Measurements from ENCODE around the gene LLGL1.
A peak's percentile ranks its signal among the peaks of the same experiment; 100 is the strongest.
"Not testable (repeated sequence)": the region's sequence is repeated elsewhere in the genome, so short reads cannot be mapped to it uniquely, and the experiment has no call there.

The LLGL1 gene

GRCh38 chr17:18194394-18194793, 31.0 kb upstream of the LLGL1 start:
- no peak for DNase-seq (ENCODE audit: low read depth in 2 of 2, low spot score in 1 of 2)

DNA sequence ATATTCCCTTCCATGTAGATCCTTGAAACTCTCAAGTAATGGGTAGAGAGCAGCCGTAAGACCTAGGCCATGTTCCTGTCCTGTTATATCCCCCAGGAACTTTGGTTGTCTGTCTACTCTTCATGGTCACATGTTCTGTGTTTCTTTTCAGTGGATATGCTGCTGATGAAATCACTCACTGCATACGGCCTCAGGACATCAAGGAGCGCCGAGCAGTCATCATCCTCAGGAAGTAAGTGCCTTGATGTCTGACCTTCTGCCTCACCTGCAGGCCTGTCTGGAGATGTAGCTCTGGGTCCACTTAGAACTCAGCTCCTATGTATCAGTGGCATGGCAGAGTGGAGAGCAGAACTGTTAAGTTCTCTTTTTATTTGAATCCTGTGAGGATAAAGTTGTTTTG, 30.6 kb upstream of the LLGL1 start:
- DNase-seq (ENCODE audit: low read depth in 2 of 2, low spot score in 1 of 2): no peak

GRCh38 chr17:18195246-18195645, 30.2 kb upstream of the LLGL1 start:
- DNase-seq (ENCODE audit: low read depth in 2 of 2, low spot score in 1 of 2): no peak

- no peak for DNase-seq (ENCODE audit: low read depth in 2 of 2, low spot score in 1 of 2)
These were observed 27.8 kb upstream of the LLGL1 start for GRCh38 chr17:18197535-18198194.

DNA sequence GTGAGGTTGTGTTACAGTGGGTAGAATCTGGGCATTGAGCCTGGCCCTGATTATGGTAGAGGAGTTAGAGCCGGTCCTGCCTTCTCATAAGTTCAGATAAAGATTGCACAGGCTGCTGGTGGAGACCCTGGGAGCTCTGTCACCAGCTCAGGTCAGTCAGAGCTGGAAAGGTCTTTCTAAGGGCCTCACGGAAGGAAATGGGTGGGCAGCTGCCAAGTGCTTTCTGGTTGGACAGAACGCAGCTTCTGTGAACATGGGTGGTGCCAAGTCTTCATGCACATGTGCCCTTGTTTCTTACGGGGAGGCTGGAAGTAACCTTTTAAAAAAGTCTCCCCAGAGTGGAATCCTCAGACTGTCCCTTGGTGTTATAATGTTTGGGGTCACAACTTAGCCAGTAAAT, 26.9 kb upstream of the LLGL1 start:
- DNase-seq (ENCODE audit: low read depth in 2 of 2, low spot score in 1 of 2): no peak

GRCh38 chr17:18201108-18201507, 24.3 kb upstream of the LLGL1 start:
- no peak for DNase-seq (ENCODE audit: low read depth in 2 of 2, low spot score in 1 of 2)

DNA sequence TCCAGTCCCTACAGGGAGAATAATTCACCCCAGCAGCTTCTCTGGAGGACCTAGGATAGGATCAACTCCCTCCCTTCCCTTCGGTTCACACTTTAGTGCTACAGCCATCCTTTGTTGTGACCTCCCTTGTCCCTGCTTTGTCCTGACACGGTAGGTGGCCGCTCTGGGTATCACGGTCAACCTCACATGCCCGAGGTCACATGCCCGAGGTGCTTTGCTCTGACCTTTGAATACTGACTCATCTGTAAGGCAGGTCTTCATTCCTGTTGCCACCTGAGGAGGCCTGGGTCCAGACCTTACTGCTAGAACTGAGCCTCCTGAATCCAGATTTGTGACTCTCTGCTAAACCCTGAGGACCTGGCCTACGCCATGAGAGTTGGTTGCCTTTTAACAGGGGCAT, 22.1 kb upstream of the LLGL1 start:
- no peak for DNase-seq (ENCODE audit: low read depth in 2 of 2, low spot score in 1 of 2)

DNA sequence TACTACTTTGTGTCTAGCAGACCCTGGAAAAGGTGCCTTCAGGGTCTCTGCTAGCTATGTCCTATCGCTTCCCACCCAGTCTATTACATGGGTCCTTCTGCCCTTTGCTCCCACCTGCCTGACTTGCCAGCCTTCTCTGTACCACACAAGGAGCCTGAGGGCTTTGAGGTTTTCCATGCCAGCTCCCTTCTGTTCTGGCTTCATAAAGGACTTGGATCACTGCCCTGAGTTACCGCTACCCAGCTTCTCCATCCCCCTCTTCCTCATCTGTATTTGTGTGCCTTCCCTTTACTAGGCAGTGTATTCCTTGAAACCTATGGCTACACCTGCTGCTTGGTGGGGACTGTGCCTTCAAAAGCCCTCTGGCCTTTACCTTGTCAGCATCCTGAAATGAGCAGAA, 19.6 kb upstream of the LLGL1 start:
- DNase-seq (ENCODE audit: low read depth in 2 of 2, low spot score in 1 of 2): no peak

DNA sequence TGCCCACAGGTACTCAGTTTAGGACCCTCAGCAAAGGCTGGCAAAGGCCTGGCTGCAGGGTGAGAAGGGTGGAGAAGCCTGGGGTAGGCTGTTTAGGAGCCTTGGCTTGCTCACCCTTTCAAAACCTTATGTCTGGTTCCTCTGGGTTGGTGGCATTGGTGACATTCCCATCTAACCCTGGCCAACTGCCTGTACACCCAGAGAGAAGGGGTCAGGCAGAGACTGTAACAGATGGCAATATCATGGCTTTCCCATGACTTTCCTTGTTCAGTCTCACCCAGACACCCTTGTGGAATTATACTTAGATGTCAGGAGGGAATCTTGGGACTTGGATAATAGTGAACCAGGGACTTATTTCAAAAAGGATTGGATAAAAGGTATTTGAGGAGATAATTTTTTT, 18.5 kb upstream of the LLGL1 start:
- DNase-seq (ENCODE audit: low read depth in 2 of 2, low spot score in 1 of 2): no peak

DNA sequence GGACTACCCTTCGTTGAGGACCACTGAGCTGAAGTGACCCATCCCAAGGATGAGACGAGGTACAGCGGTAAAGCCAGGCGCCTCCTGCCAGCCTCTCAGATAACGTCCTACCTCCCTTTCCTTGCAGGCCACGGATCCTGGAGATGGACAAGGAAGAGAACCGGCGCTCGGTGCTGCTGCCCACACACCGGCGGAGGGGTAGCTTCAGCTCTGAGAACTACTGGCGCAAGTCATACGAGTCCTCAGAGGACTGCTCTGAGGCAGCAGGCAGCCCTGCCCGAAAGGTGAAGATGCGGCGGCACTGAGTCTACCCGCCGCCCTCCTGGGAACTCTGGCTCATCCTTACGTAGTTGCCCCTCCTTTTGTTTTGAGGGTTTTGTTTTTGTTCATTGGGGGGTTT, 17.3 kb upstream of the LLGL1 start:
- no peak for DNase-seq (ENCODE audit: low read depth in 2 of 2, low spot score in 1 of 2)

DNA sequence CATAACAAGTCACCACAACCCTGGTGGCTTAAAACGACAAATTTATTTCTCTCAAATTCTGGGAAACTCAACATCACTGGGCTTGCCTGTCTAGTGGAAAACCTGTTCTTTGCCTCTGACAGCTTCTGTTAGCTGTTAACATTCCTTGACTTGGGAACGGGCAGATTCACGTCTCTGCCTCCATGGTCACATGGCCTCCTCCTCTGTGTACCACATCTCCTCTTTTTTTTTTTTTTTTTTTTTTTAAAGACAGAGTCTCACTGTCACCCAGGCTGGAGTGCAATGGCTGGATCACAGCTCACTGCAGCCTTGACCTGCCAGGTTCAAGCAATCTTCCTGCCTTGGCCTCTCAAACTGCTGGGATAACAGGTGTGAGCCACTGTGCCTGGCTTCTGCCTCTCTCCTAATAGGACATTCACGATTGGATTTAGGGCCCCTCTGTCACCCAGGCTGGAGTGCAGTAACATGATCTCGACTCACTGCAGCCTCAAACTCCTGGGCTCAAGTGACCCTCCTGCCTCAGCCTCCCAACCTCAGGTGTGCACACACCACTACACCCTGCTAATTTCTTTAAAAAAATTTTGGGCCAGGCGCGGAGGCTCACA, 11.7 kb upstream of the LLGL1 start:
- DNase-seq (ENCODE audit: low read depth in 2 of 2, low spot score in 1 of 2): no peak

DNA sequence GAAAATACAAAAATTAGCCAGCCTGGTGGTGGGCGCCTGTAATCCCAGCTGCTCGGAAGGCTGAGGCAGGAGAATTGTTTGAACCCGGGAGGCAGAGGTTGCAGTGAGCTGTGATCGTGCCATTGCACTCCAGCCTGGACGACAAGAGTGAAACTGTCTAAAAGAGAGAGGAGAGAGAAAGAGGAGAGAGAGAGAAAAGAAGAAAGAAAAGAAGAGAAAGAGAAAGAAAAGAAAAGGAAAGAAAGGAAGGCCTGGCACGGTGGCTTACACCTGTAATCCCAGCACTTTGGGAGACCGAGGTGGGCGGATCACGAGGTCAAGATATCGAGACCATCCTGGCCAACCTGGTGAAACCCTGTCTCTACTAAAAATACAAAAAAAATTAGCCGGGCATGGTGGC, 8.5 kb upstream of the LLGL1 start:
- DNase-seq (ENCODE audit: low read depth in 2 of 2, low spot score in 1 of 2): not testable (repeated sequence)

DNA sequence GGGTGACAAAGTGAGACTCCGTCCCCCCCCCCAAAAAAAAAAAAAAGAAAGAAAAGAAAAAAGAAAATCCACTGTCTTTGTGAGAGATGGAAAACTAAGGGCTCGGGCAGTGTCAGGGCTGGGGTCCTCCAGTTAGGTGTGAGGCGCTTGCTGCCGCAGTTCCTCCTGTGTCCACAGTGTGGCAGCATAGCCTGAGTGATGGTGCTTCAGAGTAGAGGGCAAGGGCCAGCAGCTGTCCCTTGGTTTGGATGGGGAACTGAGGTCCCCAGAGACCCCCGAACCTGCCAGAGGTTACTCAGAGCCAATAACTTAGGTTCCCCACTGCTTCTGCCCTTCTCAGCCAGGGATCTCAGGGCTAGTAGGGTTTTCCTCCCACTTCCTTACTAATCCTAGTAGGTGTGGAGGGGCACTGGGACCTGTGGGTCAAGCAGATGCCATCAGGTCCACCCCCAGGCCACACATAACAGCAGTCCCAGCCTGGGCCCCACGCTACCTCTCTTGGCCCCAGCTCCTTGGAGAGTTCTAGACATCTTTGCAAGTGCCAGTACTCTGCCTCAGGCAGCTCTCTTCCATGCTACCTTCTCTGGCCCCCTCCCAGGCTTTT, 7.9 kb upstream of the LLGL1 start:
- DNase-seq (ENCODE audit: low read depth in 2 of 2, low spot score in 1 of 2): peak; percentile 53 to 60

GRCh38 chr17:18218756-18219415, 6.5 kb upstream of the LLGL1 start:
- DNase-seq (ENCODE audit: low read depth in 2 of 2, low spot score in 1 of 2): no peak

- DNase-seq (ENCODE audit: low read depth in 2 of 2, low spot score in 1 of 2): no peak
These were observed 1.4 kb upstream of the LLGL1 start for GRCh38 chr17:18224053-18224386.

DNA sequence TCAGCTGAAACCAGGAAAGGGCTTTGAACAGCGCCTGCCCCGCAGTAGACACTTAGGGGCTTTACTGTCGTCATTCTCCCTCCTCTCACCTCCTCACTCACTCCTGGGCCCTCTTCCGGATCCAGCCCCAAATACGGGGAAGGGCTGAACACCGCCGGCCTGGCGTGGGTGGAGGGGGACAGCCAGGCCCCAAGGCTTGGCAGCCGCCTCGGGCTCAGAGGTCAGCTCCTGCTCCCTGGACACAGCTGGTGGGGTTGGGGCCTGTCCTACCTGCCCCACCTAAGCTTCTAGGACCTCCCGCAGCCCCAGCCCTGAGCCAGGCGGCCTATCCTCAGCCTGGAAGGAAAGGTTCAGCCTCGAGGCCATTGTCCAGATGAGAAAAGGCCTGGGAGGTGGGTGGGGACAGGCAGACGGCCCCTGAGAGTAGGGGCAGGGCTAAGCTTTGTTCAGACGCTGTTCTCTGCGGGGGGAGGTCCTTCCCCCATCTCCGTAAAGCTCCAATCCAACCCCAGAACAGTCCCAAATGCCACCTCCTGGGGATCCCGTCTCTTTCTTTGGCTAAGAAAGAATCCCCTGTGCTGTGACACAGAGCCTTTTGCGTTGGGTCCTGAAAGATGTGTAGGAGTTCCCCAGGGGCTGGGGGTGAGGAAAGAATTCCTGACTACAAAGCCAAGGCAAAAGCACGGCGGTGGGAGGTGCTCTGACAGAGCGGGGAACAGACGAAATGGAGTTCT, 881 bp upstream of the LLGL1 start:
- no peak for DNase-seq (ENCODE audit: low read depth in 2 of 2, low spot score in 1 of 2)

GRCh38 chr17:18225642-18226283, 328 bp downstream of the LLGL1 start:
- DNase-seq (ENCODE audit: low read depth in 2 of 2, low spot score in 1 of 2): no peak

DNA sequence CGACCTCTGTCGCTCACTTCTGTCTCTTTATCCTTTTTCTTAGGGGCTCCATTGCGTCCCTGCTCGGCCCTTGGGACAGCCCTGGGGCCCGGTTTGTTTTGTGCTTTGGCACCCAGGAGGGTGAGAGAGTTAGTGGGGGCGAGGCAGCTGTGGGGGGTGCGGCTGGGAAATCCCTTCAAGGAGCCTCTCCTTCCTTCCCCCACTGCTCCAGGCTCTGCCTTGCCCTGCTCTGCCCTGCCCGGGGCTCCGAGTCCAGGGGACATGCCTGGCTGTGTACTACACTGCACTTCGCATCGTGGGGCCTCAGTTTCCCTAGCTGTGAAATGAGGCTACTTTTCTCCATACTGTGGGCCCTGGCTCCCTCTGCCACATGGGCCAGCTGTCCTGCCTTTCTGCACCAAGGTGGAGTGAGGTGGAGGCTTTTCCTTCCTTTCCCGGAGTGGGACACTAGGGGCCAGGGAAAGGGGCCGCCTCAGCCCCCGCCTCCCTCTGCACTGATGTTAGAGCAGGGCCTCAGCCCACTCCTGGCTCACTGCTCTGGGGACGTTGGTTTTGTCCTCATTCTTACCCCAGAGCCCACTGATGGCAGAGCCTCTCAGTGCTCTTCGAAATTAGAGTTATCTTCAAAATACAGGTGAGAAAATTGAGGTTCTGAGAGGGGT, 980 bp downstream of the LLGL1 start:
- DNase-seq (ENCODE audit: low read depth in 2 of 2, low spot score in 1 of 2): no peak

GRCh38 chr17:18227635-18228034, 2.2 kb downstream of the LLGL1 start:
- DNase-seq (ENCODE audit: low read depth in 2 of 2, low spot score in 1 of 2): no peak

DNA sequence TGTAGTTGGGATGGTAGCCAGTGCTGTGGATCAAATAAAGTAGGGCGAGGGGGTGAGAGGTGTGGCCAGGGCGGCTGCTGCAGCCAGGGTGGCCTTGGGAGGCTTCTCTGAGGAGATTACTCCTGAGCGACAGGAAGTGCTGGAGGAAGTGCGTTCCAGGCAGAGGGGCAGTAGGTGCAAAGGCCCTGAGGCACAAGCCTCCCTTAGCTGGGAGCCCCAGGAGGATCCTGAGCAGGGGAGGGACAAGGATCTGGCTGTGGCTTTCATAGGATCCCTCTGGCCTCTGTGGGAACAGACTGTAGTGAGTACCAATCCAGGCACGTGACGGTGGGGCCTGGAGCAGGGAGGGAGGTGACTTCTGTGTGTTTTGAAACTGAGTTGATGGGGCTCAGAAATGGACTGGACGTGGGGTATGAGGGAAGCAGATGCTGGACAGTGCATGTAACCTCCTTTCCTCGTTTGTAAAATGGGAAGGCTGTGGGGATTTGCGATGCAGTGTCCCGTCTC, 2.8 kb downstream of the LLGL1 start:
- DNase-seq (ENCODE audit: low read depth in 2 of 2, low spot score in 1 of 2): no peak

DNA sequence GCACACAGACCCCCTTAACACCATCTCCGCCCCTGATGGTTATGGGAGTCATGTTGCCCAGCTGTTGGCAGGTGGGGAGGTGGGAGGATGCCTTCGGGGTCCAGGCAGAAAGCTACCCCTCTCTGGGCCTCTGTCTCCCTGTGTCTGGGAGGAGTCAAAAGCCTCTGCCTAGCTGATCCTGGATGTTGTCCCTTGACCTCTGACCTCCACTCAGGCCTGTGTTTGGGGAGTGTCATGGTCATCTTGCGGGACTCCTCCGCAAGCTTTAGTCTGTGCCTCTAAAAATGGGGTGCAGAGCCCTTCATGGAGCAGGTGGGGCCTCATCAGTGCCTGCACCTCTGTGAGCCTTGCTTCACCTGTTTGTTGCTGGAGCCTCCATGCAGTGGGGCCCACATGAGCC, 3.8 kb downstream of the LLGL1 start:
- DNase-seq (ENCODE audit: low read depth in 2 of 2, low spot score in 1 of 2): no peak

All from stimulated activated CD8-positive, alpha-beta memory T cell treated with anti-CD3 and anti-CD28 coated beads, Interleukin-4, amount 100 ng/mL, for 1 hour (primary cell).